Cortex of kidney (tissue), 1 donor: ENCODE results near the gene CD3G.
"Not testable (repeated sequence)": the region's sequence is repeated elsewhere in the genome, so short reads cannot be mapped to it uniquely, and the experiment has no call there.

Experiments used
- DNase-seq: peaks from one replicate; lab custom pipeline; 2025; lab: John Stamatoyannopoulos, UW

CD3G gene

DNA sequence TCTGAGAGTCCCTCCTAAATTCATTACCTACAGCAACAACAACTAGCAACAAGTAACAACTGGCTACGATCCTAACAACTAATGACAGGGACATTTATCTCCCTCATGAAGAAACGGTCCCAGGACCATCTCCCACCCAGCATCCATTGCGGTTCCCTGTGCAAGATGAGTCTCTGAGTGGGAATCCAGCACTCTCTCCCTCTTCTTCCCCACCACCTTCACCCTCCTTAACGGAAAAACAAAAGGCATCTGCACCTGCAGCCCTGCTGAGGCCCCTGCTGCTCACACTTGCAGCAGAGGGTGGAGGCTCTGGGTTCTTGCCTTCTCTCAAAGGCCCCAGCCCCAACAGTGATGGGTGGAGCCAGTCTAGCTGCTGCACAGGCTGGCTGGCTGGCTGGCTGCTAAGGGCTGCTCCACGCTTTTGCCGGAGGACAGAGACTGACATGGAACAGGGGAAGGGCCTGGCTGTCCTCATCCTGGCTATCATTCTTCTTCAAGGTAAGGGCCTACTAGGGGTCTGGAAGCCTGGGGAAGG, at the start of gene CD3G:
TSS of gene CD3G (plus strand) at position 364 of the 535 bp plus-strand sequence. CDS start at position 444, 80 bp downstream.
- no peak for DNase-seq

DNA sequence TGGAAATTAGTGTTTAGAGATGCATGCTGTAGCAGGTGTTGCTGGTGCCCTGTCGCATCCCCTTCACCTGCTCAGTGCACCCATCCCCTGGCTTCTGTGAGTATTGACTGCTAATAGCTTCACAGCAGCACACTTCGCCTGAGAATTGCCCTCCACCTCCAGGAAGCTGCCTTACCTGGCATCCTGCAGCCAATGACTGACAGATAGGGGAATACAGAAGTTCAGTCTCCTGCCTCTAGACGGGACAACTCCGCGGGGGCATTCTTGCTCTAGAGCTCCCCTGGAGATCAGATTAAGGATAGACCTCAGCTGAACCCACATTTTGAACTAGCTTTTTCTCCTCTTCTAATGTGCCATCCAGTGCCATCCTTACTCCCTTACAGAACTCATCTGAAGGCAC, 48.9 kb upstream of the CD3G start:
- DNase-seq, result no peak

DNA sequence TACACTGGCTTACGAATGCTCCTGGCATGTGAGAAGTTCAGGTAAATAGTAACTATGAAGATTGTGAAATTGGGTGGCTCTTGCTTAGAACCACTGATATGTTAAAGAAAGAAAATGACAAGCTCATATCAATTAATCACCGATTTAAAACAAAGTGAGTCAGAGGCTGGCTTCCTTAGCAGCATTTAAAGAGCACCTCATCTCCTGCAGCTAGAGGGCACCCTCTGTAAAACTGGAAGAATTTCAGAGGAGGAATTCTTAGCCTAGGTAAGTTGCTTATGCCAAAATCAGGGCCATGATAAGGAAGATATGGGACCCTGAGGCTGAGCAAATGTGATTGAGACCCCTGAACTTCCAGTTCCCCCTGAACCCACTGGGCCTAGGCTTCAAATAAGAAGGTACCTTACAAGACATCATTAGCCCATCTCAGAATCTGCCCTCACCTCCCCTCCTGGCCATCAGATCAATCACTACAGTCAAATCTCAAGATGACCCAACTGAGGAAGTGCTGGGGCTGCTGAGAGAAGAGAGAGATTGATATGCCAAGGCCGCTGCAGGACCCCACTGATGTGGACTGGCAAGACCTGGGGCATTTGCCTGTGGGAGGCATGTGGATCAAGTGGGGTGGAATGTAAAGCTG, 48.2 kb upstream of the CD3G start:
- no peak for DNase-seq

DNA sequence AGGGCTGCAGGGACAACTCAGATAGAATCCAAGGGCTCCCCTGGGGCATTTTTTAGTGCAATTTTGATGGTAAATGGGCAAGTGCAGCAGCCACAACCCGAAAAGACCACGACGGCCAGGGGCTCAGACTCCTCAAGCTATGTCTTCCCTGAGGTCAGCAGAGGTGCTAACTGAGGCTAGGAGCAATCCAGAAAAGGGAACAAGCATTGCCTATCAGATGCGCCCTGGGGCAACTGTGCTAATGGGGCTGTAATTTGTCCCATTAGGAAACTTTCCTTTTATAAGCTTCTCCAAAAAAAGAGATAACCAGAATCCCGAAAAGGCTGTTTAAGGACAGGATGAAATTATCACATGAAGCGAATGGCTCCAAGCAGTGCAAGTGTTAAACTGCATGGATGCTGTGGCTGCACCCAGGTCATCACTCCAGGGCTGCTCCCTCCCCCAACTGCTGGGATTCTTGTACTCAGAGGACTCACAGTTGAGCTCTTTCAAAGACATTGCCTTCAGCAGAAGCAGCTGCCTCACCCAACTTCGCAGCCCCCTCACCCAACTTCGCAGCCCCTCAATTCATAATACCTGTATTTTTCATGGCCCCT, 42.4 kb upstream of the CD3G start:
- no peak for DNase-seq

DNA sequence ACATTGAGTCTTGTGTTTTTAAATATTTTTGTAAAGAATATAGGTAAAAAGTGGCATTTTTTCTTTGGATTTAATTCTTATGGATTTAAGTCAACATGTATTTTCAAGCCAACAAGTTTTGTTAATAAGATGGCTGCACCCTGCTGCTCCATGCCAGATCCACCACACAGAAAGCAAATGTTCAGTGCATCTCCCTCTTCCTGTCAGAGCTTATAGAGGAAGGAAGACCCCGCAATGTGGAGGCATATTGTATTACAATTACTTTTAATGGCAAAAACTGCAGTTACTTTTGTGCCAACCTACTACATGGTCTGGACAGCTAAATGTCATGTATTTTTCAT, 39.9 kb upstream of the CD3G start:
- DNase-seq, result no peak

DNA sequence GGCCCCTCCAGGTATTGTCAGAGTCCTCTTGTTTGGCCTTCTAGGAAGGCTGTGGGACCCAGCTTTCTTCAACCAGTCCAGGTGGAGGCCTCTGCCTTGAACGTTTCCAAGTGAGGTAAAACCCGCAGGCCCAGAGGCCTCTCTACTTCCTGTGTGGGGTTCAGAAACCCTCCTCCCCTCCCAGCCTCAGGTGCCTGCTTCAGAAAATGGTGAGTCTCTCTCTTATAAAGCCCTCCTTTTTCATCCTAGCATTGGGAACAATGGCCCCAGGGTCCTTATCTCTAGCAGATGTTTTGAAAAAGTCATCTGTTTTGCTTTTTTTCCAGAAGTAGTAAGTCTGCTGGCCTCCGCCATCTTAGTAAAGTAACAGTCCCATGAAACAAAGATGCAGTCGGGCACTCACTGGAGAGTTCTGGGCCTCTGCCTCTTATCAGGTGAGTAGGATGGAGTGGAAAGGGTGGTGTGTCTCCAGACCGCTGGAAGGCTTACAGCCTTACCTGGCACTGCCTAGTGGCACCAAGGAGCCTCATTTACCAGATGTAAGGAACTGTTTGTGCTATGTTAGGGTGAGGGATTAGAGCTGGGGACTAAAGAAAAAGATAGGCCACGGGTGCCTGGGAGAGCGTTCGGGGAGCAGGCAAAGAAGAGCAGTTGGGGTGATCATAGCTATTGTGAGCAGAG, 39.4 kb upstream of the CD3G start, which contains the start of gene CD3E:
TSS of gene CD3E (plus strand) at position 163 of the 681 bp plus-strand sequence. CDS start at position 386, 223 bp downstream.
- no peak for DNase-seq

DNA sequence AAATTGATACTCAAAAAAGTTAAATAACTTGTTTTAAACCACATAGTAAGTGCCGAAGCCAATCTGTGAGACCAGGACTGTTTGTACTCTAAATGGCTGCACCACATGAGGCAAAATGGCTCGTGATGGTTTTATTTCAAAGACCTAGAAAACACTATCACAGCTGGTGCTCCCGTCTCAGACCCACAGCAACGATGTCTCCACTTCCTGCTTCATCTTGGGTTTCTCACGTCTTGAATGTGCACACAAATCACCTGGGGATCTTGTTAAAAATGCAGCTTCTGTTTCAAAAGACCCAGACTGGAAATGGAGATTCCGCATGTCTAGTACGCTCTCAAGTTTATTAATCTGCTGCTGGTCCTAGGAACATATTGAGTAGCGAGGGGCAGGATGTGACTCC, 38.4 kb upstream of the CD3G start:
- DNase-seq, result no peak

DNA sequence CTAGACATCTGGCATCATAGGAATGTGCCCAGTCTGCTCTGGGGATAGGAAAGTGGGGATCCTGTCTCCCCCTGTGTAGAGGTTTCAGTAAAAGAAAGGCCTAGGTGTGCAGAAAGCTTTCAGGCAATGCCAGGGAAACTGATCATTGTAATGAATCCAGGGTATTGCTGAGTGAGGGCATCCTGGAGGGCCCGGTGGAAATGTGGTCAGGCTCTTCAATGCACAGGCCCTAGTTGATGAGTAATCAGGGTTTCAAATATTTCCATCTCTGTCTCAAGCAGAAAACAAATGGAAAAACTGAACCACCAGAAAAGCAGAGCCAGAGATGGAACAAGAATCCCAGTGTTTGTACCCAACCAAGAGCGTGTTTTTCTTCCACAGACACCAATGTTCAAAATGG, 37.6 kb upstream of the CD3G start:
- no peak for DNase-seq

DNA sequence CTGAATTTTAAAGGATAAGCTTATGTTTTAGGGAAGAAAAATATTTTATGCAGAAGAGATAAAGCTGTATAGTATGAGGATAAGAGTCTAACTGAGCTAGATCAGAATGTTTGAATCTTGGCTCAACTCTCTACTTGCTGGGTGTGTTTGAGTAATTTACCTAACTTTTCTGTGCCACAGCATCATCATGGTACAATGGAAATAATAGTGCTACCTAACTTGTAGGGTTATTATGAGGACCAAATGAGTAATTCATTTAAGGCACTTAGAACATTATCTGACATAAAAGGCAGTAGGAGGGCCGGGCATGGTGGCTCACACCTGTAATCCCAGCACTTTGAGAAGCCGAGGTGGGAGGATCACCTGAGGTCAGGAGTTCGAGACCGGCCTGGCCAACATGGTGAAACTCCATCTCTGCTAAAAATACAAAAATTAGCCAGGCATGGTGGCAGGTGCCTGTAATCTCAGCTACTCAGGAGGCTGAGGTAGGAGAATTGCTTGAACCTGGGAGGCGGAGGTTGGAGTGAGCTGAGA, 35.1 kb upstream of the CD3G start:
- not testable (repeated sequence) for DNase-seq

DNA sequence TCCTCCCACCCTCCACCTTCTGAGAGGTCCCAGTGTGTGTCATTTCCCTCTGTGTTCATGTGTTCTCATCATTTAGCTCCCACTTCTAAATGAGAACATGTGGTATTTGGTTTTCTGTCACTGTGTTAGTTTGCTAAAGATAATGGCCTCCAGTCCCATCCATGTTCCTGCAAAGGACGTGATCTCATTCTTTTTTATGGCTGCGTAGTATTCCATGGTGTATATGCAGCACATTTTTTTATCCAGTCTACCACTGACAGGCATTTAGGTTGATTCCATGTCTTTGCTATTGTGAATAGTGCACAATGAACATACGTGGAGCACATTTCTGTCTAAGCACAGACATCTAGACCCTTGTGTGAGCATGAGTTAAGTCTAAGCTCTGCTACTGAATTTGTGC, 33.9 kb upstream of the CD3G start:
- no peak for DNase-seq

DNA sequence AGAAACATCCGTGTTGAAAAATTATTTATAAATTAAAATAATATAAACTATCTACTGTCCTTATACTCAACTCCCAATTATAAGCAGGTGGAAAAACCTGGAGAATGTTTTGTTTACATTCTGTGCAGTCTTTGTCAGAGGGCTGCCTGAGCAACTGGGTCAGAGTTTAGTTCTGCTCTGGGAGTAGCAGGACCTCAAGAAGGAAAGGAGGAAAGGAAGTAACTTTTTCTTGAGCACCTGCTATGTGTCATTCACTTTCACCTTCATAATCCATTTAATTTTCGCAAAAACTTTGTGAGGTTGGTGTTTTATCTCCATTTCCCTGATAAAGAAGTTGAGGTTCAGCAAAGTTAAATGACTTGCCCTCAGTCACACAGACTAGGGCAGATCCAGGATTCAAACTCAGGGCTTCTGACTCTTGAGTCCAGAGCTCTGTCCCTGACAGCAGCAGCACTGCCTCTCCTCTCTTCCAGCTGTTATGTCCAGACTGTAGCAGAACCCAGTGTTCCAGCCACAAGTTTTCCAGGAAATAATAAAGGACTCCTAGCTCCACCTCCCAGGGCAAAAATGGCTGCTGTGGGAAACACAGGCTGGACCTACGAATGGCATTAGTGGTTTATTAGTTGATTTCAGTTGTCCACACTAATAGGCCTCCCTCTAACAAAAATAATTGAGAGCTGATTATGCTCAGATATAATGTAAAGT, 33.2 kb upstream of the CD3G start:
- no peak for DNase-seq

DNA sequence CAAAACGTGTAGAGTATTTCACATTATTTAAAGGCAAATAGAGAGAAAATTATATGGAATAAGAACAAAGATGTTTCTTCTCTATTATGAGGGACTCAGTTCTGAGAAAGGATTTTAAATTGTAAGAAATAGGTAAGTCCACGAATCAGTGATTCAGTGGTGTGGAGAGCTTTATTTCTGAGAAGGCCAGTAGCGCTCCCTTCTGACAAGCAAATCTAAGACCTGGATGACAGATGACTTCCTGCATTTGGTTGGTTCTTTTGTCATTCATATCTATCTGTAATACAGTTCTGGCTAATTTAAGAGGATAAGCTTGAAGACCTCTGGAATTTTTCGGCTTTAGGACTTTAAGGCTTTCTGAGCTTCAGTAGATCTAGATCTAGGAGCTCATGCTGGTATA, 32.6 kb upstream of the CD3G start:
- DNase-seq, result no peak

DNA sequence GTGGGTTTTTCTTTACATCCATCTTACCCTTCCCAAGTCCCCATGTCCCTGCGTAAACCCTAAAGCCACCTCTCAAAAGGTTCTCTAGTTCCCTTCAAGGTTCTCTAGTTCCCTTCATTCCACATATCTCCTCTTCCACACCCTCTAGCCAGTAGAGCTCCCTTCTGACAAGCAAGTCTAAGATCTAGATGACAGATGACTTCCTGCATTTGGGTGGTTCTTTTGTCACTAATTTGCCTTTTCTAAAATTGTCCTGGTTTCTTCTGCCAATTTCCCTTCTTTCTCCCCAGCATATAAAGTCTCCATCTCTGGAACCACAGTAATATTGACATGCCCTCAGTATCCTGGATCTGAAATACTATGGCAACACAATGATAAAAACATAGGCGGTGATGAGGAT, 31.8 kb upstream of the CD3G start:
- DNase-seq, result no peak

DNA sequence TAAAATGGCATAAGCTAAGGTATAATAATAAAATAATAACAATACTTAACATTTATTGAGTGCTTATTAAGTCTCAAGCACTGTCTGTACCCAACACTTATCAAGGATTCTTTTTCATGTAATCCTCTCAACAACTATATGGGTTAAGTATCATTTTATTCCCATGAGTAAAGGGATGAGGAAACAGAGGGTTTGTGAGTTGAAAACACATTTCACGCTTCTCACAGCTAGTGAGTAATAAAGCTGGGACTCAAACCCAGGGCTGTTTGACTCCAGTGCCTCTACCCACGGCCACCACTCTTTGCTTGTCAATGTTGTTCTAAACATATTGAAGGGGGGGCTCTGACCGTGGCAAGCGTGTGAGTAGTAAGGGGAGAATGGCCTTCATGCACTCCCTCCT, 30.9 kb upstream of the CD3G start:
- no peak for DNase-seq

DNA sequence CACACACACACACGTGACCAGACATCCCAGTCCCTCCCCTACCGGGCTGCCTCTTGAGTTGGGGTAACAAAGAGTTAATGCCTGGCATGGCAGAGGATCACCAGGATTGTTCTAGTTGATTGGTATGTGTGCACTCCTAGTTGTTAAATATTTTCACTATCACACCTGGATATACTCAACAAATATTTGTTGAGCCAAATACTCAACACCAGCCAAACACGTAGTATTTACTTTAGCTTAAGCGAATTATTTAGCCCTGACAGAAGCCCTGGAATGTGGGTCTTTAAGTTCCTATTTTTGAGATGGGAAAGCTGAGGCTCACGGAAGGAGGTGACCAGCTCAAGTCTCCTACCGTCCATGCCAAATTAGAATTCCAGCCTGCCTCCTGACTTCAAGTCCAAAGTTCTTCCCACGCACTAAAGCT, 29.1 kb upstream of the CD3G start:
- no peak for DNase-seq

DNA sequence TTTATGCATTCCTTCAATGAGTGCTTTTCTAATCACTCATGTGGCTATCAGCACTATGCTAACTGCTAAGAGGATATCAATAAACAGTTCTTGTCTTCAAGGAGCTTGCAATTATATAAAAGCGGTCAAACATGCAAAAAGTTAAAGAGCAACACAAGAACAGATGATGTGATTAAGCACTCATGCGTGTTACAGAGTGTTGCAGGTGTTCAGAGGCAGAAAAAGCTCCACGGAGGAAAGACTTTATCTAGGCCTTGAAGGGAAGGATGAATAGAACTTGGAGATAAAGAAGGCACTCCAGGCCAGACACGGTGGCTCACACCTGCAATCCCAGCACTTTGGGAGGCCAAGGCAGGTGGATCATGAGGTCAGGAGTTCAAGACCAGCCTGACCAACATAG, 26.0 kb upstream of the CD3G start:
- DNase-seq, result no peak

DNA sequence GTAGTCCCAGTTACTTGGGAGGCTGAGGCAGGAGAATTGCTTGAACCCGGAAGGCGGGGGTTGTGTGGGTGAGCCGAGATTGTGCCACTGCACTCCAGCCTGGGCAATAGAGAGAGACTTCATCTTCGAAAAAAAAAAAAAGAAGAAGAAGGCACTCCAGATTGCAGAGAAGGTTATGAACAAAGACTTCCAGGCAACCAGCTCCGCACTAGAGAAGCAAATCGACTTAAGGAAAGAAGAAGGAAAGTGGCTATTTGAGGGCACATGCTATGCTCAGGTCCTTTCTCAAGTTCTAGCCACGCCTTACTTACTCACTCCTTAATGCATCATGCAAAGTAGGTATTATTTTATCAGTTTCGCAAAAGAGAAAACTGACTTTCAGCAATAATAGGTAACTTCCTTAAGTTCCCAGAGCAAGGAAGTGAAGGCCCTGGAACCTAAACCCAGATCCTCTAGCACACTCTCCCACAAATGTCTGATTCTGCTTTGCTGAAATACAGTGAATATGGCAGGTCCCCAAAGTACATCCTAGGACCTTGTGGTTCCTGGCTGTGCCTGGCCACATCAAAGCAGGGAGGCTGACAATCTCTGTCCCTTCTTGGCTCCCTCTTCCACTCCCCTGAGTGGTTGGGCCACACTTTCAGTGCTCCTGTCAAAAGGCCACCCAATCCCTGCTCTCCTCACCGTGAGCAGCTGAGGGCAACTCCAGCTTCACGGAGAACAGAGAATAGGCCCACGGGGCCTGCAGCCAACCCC, 25.4 kb upstream of the CD3G start:
- no peak for DNase-seq

DNA sequence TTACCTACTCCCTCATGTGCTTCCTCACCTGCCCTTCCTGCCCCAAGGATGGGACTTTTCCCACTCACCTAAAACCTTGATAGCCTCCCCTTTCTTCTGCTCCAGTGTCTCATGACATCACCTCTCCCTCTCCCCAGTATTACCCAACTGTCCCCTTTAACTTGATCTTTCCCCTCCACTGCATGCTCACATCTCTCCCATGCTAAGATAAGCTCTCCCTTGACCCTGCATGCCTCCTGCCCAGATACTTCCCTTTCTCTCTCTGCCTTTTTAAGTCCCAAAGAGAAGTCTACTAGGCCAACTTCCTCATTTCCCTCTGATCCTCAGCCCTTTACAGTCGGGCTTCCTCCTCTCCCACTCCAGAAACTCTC, 24.8 kb upstream of the CD3G start:
- no peak for DNase-seq

DNA sequence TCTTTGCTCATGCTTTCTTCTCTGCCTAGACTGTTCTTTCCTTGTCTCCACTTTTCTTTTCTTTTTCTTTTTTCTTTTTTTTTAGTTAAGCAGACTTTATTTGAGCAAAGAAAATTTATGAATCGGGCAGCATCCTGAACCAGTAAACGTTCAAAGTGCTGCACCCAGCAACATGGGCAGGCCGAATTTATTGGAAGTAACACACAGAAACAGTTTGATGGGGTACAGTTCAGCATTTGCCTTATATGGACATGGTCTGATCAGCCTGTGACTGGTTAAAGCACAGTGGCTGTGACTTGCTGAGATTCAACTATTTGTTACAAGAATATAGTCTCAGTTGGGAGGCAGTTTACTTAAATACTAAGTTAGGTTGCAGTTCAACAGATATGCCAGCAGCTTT, 23.6 kb upstream of the CD3G start:
- DNase-seq, result no peak

DNA sequence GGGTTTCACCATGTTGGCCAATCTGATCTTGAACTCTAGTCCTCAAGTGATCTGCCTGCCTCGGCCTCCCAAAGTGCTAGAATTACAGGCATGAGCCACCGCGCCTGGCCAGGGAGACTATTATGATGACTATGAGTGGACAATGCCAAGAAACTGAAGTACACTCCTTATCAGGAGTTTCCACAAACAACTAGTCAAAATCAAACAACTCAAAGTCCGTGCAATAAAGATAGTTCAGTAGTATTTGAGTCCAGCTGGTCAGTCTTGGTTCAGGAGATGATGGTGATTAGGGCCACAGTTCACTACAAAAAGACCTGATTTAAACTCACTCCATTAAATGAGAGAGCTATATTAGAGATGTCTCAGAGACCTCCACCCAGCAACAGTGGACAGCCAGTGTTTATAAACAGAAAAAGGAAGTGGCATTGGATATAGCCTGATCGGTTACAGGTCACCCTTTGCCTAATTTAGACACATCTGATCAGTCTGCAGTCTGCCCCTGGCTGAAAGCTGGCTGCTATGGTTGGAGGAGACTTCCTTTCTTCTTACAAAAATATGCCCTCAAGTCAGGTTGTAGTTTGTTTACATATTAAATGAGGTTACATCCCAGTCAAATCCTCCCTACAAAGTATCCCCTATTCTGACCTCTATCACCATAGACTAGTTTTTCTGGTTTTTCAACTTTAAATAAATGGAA, 22.6 kb upstream of the CD3G start:
- no peak for DNase-seq

DNA sequence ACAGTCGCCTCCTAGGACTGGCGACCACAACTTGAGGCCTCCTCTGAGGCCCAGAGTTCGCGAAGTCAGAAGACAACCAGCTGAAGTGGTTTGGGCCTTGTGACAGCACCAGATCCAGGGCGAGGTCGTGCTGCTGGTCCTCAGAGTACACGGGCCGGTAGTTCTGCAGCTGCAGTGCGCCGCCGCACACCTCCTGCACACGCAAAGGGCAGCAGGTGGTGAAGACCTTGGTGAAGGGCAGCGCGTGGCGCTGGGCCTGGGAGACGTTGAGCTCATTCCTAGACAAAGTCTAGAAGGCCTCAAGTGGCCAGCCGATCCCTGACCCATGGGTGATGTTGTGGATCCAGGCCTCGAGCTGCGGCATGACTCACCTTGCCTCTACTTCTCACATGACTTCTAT, 21.4 kb upstream of the CD3G start:
- no peak for DNase-seq
